PC-9 (cell line): ENCODE results near the gene ITGB6.

Experiments
- CTCF ChIP-seq: fragments of 200-600 bp; sonication (generic); conservative IDR thresholded peaks from 2 replicates; pipeline ENCODE4 v1.6.1; 2017; ENCODE audit warnings: mixed run types, antibody characterized with exemption, mild to moderate bottlenecking, moderate library complexity
- EZH2 ChIP-seq: fragments of 200-600 bp; sonication (generic); IDR thresholded peaks from 2 replicates; pipeline ENCODE4 v1.8.0; 2017; ENCODE audit warnings: antibody characterized with exemption, low read depth

- TF ChIP-seq CTCF (no peak), EZH2 (no peak)
These were observed 54.6 kb downstream of the ITGB6 start for GRCh38 chr2:160145471-160145870.
